IMR-90 (cell line): ENCODE results near the gene ZNF507.

Source experiments
- CTCF ChIP-seq: conservative IDR thresholded peaks from 2 replicates; pipeline ENCODE4 v1.5.1; 2012; ENCODE audit warnings: mild to moderate bottlenecking, low read depth, low read length, improper control_type of control experiment
- FOS ChIP-seq: fragments of 150-350 bp; IDR thresholded peaks from 2 replicates; pipeline ENCODE4 v1.6.1; 2016; ENCODE audit warnings: low read depth, low read length
- MXI1 ChIP-seq: IDR thresholded peaks from 2 replicates; pipeline ENCODE4 v1.6.1; 2012; ENCODE audit warnings: low read depth, mild to moderate bottlenecking, low read length, moderate library complexity, borderline replicate concordance
- POLR2A ChIP-seq: IDR thresholded peaks from 2 replicates; pipeline ENCODE4 v1.6.1; 2012; ENCODE audit warnings: mild to moderate bottlenecking, low read depth, low read length
- RAD21 ChIP-seq: IDR thresholded peaks from 2 replicates; pipeline ENCODE4 v1.6.1; 2012; ENCODE audit warnings: low read length, improper control_type of control experiment
- RFX5 ChIP-seq: IDR thresholded peaks from 2 replicates; pipeline ENCODE4 v1.8.0; 2012; ENCODE audit warnings: low read depth, mild to moderate bottlenecking, low read length, moderate library complexity
- SMC3 ChIP-seq: fragments of 150-350 bp; IDR thresholded peaks from 2 replicates; pipeline ENCODE4 v1.6.1; 2016; ENCODE audit warnings: low read depth, mild to moderate bottlenecking, antibody characterized with exemption, low read length, moderate library complexity
- USF2 ChIP-seq: fragments of 150-350 bp; IDR thresholded peaks from 2 replicates; pipeline ENCODE4 v1.6.1; 2017; ENCODE audit warnings: mild to moderate bottlenecking, antibody characterized with exemption, low read length, low read depth

- TF ChIP-seq FOS (no peak), CTCF (no peak), RAD21 (no peak), SMC3 (no peak), POLR2A (no peak), MXI1 (no peak), RFX5 (no peak), USF2 (no peak)
Observed at GRCh38 chr19:32358321-32358720, 12.9 kb downstream of the ZNF507 start.
